Limb (tissue), 2 donors: ENCODE measurements around the gene FMNL2.

Source experiments
- DNase-seq, 2 donors: peaks; one replicate each; pipeline ENCODE4 v3.0.0-alpha.2; 2016; ENCODE audit errors: extremely low spot score in 2 of 2

FMNL2 gene

DNA sequence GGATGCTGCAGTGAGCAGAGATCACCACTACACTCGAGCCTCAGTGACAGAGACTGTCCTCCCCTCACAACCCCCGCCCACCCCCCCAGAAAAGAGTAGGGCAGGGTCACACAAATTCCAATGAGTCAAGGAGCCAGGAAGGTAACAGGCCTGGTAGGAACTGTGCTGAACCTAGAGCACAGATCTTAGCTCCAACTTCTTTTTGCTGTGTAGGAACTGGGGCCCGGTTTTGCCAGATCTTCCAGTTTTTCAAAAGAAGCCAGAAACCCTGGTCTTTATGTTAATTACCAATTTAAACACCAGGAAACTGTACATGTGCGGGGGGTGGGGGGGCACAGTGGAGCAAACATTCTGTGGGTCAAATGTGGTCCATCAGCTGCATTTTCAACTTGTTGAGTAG lies 311.3 kb downstream of the FMNL2 start:
- DNase-seq, result no peak

DNA sequence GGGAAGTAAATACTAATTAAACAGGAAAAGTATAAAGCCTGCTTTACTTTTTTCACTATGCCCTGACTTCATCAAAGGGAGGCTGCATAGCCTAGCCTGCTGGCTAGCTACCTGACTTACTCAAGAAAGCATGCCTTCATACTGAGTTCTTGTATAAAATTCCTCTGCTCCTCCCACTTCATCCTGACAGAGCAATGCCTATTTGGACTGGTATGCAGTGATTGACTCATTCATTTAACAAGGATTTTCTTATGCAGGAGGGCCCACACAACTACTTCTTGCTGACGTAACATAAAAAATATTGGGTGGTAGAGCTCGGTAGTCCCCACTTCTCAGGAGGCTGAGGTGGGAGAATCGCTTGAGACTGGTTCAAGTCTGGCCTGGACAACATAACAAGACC lies 311.8 kb downstream of the FMNL2 start:
- DNase-seq, result no peak

DNA sequence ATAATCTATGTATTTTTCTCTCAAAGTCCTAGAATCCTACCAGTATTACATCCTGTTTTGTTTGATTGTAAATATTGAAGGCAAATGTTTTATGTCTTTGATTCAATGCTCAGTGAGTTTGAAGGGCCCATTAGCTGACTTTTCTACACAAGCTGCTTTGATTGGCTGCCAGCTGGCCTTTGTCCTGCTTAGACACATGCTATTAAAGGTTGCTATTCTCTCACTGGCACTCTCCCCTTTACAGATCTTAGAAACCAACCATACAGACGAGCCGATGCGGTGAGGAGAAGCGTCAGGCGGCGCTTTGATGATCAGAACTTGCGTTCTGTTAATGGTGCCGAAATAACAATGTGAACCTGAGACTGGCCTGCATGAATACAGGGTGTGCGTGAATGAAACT lies 312.6 kb downstream of the FMNL2 start:
- peak in 1 of 2 donors; percentile 40 for DNase-seq

DNA sequence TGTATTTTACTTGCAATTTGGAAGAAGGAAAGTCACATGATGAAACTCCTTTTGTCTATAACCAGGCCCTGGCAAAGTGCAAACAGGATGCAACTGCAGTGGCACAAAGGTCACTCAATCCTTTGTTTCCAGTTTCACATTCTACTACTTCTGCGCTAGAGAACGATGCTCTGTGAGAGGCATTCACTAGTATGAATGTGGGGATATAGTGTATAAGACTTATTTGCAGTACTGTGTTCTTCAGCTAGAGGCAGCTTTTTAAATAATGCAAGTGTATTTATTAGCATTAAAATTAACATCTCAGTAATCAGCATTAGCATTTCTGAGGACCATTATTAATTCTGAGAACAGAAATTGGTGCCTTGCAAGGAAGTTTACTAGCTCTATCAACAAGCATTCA lies 313.4 kb downstream of the FMNL2 start:
- DNase-seq, result no peak

DNA sequence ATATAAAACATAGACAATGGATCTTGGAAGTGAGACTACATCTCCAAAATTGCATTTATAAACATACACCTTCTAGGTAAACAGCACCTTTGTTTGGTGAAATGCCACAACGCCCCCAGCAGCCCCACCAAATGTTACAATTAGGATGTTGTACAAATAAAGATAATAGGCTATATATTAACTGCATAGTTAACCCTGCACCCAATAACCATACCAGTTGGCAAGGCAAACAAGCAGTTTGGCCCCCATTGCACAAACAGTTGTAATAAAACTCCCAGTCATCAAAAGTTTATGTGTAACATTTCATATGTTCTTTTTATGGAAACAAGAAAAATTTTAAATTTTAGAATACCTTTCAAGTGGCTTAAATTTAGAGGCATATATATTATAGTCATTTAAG lies 315.0 kb downstream of the FMNL2 start:
- no peak for DNase-seq

DNA sequence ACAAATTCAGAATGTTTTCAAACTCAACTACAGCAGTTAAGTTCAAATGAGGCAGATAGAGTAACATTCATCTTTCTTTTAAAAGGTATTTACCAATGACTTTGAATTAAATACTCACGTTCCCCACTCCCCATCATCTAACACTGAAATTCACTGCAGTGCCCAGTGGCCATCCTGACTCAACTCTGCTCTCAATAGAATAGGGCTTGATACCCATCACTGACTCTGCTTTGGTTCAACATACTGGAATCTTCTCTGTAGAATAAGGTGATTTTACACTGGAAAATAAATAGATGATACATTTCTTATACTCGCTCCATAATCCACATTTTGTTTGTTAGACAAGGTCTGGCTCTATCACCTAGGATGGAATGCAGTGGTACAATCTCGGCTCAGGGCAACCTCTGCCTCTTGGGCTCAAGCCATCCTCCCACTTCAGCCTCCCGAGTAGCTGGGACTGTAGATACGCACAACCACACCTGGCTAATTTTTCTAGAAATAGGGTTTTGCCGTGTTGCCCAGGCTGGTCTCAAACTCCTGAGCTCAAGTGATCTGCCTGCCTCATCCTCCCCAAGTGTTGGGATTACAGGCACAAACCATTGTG lies 315.9 kb downstream of the FMNL2 start:
- no peak for DNase-seq

DNA sequence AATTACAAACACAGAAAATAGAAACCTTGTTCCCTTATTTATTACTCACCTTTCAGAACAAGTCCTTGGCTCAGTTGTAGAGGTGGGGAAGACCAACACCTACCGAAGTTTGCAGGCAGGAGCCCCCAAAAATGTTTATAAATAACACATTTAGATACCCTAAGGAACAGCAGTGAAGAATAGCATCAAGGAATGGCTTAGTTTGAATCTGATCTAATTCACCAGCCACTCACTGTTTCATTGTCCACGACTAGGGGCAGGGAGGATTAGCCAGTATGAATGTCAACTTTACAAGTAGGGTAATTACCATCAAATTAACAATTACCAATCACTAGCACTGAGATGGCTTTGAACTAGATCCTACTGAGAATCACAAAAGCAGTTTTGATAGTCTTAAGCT lies 316.9 kb downstream of the FMNL2 start:
- no peak for DNase-seq

DNA sequence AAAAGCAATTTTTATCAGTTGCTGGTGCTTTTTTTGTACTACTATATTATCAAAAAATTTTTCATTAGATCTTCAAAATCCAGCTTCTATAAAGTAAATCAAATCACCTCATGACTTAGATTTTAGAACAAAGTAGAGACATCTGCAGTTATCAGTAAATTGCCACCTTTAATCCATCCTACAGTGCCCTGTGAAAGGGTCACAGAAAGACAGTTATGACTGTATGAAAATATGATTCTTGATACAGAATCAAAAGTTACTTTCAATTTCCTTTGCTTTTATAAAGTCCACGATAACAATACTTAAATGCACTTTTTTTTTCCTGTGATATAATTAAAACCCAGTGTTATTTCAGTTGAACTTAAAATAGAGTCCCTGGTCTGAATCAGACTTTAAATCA lies 320.9 kb downstream of the FMNL2 start:
- no peak for DNase-seq

DNA sequence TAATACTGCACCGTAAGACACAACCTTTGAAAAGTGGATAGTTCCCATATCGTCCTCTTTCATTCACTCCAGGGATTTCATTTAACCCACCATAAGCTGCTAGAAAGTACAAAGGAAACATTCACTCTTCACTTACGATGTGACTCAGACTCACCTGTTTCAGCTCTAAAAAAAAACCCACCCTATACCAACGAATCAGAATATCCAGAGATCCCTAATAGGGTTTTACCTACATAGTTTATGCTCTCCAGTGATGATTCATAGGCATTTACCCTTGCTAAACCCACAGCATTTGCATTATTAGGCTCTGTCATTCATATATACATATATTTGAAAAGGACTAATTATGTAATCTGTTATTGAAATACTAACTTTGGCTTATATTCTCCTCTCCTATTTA lies 322.1 kb downstream of the FMNL2 start:
- no peak for DNase-seq

DNA sequence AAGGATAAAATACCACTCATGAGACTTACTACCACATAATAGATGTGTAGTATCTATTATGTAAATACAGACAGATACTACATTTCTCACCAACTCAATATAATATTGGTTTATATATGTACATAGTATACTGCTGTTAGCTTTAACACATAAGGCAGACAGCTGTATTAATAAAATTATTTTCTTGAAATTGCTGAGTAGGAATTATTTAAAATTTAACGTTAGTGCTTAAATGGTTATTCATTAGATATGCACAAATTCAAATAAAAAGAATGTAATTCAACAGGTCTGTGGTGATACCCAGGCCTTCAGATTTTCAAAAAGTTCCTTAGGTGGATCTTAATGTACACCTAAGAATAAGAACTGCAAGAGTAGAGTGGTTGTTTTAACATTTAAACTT lies 323.2 kb downstream of the FMNL2 start:
- no peak for DNase-seq

DNA sequence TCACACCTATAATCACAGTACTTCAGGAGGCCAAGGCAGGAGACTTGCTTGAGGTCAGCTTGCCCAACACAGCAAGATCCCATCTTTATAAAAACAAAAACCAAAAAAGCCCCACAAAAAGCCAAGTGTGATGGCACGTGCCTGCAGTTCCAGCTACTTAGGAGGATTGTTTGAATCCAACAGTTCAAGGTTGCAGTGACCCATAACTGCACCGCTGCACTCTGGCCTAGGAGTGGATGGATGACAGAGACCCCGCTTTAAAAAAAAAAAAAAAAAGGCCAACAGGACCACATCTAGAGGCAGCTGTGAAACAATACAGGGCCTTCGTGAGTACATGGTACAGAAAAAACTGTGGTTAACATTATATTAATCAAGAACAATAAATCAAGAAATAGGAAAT lies 326.1 kb downstream of the FMNL2 start:
- no peak for DNase-seq

DNA sequence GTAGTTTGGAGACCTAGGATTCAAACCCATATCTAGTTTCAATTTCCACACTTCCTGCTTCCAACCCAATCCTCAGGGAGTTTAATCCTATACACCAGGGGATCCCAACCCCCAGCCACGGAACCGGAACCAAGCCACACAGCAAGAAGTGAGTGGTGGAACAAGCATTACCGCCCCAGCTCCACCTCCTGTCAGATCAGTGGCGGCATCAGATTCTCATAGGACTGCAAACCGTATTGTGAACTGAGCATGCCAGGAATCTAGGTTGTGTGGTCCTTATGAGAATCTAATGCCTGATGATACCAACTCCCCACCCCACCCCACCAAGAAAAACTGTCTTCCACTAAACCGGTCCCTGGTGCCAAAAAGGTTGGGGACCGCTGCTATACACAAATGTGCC lies 329.8 kb downstream of the FMNL2 start:
- DNase-seq, result no peak

DNA sequence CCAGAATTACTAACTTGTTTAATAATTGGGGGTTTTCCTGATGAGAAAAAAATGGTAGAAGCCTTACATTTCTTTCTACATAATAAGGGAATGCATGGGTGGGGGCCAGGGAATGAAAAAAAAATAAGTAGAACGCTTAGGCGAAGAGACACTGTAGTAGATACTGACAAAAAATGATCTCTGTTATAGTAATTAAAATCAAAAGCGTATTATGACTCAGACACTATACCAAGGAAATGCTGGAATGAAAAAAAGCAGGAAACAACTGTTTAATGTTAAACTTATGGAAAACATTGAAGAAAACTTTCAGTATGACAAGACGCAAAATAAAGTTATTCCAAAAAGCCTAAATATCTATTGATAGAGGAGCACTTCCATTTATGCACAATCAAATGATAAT lies 339.4 kb downstream of the FMNL2 start:
- no peak for DNase-seq

DNA sequence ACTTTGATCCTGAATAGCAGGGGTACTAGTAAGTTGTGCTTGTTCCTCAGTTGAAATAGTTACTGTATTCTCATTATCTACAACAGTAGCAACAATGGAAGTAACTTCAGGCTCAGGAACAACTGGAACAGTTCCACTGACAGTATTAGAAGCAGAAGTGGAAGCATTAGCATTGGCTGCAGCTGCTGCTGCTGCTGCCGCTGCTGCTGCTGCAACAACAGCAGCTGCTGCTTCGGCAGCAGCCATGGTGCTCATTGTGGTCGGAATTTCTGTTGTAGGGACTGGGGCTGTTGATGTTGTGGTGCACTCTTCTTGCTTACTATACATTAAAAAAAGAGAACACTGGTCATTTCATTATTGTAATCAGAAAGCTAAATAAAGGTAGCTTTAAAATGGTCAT lies 341.5 kb downstream of the FMNL2 start:
- DNase-seq, result no peak

DNA sequence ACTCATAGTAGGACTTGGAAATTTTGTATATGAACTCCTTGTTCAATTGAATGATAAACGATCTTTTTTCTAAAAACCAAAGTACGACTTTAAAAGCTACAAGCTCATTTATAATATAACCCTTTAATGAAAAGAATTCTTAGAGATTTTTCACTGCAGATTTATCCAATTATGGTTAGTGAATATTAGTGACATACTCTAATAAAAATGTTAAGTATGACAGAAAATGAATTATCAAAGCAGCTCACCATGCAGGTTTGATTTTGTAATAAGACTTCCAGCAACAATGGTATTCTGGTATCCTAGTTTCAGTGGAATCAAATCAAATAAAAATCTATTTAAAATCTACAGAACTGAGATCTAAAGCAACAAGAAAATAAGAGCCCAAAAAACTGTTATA lies 343.8 kb downstream of the FMNL2 start:
- DNase-seq, result no peak

DNA sequence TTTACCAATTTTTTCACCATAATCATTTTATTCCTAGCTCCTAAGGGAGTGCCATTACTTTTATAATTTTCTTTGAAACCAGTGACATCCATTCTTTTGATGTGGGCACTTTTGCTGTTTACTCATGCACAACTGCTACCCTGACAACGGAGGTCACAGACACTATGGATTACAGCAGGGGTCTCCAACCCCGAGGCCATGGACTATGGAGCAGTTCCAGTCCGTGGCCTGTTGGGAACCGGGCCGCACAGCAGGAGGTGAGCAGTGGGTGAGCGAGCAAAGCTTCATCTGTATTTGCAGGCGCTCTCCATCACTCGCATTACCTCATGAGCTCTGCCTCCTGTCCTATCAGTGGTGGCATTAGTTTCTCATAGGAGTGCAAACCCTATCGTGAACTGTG lies 347.7 kb downstream of the FMNL2 start:
- no peak for DNase-seq

DNA sequence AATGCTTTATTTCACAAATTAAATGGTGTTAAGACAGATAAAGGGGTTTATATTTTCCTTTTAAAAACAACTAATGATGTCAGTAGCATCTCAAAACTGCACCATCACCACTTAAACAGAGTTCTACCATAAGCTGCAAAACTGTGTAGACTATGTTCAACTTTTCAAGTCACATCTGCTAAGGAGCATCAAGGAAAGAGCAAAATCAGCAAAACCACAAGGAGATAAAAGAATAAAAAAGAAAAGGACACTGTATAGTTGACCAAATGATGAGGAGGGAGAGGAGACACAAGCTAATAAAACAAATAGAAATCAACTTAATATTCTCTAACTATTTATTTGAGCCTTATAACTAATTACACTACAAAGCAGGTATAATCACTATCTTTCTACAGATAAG lies 348.4 kb downstream of the FMNL2 start:
- DNase-seq, result no peak

DNA sequence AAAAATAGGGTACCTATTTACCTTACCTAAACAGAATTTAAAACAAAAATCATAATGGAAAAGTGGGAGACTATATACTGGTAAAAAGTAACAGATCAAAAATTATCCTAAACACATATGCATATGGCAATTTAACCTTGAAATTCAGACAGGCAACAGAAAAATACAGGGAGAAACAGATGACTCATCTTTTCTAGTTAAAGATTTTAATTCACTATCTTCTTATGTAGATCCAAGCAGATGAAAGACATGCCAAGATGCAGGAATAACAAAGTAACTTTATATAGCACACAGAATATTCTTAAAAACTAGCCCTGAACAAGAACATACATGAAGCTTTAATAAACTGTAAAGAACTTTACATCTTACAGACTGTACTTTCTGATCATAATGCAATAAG lies 351.3 kb downstream of the FMNL2 start:
- no peak for DNase-seq

DNA sequence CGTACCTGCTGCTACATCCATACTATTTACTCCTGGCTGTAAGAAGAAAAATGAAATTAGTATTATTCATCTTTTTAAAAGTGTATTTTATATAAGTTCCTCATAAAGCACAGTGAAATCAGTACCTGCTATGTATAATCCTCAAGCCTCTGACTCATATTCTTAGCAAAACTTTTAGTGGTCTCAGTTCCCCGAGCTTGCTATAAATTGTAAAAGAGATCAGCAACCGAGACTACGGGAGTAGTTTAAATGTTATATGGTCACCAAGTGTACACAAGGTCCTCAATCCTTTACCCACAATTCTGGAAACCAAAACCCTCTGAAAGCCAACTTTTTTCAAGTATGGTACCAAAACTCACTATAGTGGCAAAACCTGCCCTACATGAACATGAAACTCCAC lies 358.1 kb downstream of the FMNL2 start:
- DNase-seq, result no peak

DNA sequence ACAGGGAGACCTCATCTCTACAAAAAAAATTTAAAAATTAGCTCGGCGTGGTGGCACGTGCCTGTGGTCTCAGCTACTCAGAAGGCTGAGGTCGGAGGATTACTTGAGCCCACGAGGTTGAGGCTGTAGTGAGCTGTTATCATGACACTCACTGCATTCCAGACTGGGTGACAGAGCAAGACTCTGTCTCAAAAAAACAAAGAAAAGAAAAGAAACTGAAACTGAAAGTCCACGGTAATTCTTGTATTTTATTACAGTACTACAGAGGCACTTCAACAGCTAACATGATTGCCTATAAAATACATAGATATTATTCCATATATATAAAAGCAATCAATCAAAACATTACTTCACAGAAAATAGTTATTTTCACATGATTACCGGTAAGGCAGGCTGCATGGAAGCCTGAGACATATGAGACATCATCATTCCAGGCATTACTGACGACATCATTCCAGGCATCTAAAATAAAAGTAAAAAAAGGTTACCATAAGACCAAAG lies 359.2 kb downstream of the FMNL2 start:
- DNase-seq, result no peak

DNA sequence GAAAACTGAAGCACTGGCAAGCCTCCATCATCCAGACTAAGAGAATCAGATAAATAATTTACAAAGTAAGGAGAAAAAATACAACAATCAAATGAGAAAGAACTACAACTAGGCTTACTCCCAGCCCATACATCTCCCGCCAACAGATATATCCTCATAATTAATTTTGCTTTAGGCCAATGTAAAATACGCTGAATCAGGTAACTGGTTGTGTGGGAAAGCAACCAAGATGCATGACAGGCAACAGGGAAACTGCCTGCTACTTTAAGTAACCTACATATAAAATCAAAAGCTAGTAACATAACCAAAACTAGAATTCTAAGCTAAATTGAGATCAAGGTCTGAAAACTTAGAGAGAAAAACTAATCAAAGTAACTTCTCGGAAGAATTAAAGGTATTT lies 360.8 kb downstream of the FMNL2 start:
- no peak for DNase-seq

DNA sequence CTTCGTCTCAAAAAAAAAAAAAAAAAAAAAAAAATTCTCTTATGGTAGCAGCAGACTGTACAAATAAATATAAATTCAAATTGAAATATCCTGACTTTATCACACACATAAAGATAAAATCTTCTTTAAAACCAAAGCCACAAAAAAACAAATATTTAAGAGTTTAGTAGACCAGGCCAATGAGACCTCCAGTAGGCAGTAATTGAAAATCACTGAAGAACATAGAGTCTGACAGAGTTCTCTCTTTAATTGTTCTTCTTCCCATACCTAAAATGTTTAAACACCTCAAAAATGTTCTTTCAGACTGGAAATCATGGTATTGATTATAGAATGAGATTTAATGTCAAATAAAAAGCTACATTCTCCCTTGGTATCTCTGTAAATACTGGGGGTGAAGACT lies 361.5 kb downstream of the FMNL2 start:
- DNase-seq, result no peak
